NCI-H1048 (cell line): ENCODE data around the gene COMMD3.
A peak's percentile ranks its signal among the peaks of the same experiment; 100 is the strongest.

Experiments
- DNase-seq: peaks from one replicate; lab custom pipeline; 2025; lab: John Stamatoyannopoulos, UW

The COMMD3 gene

GRCh38 chr10:22319980-22320558 lies 3.9 kb downstream of the COMMD3 start:
- DNase-seq = no peak

- DNase-seq = peak; percentile 32
Observed at GRCh38 chr10:22320591-22321155, 4.5 kb downstream of the COMMD3 start, which contains the start of gene BMI1. BMI1 (plus strand) TSS chr10:22321099; CDS start chr10:22326450, 5,351 bp downstream.

DNA sequence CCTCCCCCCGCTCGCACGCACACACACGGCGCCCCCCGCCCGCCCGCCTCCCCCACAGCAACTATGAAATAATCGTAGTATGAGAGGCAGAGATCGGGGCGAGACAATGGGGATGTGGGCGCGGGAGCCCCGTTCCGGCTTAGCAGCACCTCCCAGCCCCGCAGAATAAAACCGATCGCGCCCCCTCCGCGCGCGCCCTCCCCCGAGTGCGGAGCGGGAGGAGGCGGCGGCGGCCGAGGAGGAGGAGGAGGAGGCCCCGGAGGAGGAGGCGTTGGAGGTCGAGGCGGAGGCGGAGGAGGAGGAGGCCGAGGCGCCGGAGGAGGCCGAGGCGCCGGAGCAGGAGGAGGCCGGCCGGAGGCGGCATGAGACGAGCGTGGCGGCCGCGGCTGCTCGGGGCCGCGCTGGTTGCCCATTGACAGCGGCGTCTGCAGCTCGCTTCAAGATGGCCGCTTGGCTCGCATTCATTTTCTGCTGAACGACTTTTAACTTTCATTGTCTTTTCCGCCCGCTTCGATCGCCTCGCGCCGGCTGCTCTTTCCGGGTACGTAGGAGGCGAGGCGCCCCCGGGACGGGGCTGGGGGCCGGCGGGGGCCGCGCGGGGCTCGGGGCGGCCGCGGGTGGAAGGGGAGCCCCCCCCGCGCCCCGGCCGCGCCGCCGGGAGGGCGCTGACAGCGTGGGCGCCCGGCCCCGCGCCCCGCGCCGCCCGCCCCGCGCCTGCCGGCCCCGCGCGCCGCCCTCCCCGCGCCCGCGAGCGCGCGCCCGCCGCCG lies 5.2 kb downstream of the COMMD3 start:
- peak; percentile 13 for DNase-seq

DNA sequence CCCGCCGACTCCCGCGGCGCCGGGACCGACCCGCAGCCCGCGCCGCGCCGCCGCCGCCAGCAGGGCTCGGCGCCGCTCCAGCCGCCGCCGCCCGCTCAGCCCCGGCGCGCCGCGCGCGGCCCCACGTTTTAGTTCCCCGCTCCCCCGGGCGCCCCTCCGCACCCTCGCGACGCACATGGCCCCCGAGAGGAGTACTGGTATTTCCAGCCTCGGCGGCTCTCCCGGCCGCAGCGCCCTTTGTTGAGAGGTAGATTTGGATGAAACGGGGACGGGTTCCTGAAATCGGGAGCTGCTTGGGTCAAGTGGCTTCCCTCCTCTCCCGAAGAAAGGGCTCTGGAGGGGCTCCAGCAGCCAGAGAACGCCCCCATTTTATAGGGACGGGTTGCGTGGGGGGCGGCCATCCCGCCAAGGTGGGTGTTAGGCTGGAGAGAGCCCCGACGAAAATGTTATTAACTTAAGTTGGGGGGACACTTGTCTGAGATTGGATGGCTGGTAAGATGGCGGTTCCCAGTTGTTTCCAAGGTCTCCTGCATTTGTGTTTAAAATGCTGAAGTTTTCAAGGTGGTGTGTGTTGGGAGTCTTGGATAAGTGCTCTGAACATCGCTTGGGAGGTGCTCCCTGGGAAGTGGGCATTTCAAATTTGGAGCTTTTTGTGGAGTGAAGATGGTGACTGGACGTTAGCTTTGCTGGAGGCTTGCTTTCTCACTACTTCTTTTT lies 5.9 kb downstream of the COMMD3 start:
- DNase-seq = no peak

DNA sequence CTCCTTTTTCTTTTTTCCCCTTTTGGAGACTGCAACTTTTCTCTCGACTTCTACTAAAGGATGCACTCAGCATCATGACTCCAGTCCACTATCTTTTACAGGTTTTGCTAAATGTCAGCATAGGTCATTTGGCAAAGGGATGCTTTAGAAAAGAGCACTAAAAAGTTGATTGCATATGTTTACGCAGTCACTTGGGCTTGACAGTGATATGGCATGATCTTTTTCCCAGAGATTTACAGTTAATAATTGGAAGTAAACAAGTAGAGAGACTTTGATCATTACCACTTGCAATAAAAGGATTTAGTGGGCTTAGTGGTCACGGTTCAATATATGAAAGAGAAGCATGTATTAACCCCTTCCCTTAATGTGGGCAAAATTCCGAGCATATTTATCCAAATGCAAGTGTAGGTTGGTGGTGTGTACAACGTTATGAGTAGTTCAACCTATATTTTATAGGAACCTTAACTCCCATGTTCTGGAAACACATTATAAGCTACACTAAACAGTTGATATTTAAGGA lies 6.5 kb downstream of the COMMD3 start:
- no peak for DNase-seq

GRCh38 chr10:22323538-22324305 lies 7.5 kb downstream of the COMMD3 start:
- DNase-seq = no peak

DNA sequence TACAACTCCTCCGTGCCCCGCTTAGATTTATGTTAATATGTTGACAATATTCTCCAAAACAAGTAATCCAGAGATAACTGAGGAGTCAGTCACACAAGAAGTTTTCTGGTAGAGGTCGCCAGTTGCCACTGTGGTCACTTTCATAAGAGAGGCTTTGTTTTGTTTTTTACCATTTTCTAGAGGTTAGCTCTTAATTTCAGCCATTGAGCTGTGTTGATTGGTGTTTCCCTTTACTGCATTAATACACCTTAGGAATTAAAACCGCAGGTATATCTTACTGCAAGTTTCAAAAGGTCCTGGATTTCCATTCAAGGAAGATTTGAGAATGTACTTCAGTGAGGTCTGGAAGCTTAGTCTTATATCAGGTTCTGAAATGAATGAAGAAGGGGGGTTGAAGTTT lies 8.2 kb downstream of the COMMD3 start:
- DNase-seq = no peak

GRCh38 chr10:22324893-22325271 lies 8.7 kb downstream of the COMMD3 start:
- no peak for DNase-seq

DNA sequence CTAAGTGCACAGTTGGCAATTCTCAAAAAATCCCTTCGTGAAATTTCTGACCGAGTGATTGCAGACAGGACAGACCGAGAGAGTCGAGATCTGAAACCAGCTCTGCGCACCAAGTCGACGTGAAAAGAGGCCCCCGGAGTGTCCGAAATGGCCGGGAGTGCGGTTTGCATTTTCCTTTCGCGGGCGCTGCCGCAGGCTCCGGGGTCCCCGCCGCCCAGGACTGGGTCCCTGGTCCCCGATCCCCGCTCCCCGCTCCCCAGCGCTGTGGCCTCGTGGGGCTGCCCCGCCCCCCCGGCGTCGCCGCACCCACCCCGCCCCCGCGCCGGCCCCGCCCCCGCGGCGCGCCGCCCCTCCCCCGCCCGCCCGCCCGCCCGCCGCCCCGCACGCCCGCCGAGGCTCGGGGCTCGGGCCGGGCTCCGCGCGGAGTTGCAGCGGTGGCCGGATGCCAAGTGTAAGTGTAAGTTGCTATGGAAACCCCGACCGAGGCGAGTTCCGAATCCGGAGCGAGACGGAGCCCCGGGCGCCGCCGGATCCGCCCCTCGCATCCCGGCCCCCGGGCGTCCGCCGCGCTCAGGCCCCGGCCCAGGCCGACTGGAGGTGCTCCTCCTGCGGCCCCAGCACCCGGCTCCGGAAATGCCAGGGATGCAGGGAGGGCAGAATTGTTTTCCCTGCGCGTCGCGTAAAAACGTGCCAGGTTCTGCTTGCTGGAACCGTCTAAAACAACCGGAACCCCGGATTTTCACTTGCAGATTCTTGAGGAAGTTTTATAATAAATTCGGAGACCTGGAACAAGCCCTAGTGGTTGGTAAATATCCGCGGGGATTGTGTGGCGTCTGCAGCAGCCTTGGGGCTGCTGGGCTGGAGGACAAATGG lies 9.3 kb downstream of the COMMD3 start:
- DNase-seq = peak; percentile 25

- DNase-seq = no peak
Observed at GRCh38 chr10:22326145-22326702, 10.0 kb downstream of the COMMD3 start.

GRCh38 chr10:22329150-22329549 lies 13.0 kb downstream of the COMMD3 start:
- no peak for DNase-seq

- no peak for DNase-seq
Observed at GRCh38 chr10:22332116-22332692, 16.0 kb downstream of the COMMD3 start.

DNA sequence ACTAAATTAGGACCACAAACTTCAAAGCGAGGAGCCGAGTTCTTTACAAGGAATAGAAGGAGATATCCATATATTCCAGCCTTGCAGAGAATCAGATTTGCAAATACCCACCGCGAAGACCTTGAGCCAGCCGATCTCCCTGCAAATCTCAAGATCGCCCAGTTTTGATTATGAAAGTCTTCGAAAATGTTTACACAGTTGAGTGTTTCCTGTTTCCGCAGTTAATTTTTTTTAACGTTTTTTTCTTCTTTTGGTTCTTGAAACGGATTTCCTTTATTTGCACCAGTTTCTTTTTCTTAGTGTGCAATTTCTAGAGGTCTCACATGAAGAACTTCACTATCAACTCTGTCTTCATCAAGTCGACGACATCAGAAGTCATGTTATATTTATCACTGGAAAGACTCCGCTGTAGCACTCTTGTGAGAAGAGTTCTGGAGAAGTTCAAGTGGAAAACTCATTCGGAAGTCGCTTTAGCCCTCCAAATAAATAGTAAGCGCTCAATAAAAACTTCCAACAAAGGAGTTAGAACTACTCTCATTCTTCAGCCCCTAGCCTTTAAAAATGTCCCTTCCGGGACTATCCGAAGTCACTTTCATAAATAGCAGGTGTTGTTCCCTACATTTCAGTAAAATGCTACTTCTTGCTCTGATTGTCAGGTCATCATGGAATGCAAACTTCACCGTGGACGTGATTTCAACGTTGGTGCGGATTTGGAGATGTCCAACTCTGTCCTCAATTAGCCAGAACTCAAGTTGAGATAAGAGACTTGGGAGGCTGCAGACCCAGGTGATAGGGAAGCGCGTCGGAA lies 17.2 kb downstream of the COMMD3 start:
- DNase-seq = no peak

- DNase-seq = no peak
Observed at GRCh38 chr10:22333975-22334282, 17.7 kb downstream of the COMMD3 start.

DNA sequence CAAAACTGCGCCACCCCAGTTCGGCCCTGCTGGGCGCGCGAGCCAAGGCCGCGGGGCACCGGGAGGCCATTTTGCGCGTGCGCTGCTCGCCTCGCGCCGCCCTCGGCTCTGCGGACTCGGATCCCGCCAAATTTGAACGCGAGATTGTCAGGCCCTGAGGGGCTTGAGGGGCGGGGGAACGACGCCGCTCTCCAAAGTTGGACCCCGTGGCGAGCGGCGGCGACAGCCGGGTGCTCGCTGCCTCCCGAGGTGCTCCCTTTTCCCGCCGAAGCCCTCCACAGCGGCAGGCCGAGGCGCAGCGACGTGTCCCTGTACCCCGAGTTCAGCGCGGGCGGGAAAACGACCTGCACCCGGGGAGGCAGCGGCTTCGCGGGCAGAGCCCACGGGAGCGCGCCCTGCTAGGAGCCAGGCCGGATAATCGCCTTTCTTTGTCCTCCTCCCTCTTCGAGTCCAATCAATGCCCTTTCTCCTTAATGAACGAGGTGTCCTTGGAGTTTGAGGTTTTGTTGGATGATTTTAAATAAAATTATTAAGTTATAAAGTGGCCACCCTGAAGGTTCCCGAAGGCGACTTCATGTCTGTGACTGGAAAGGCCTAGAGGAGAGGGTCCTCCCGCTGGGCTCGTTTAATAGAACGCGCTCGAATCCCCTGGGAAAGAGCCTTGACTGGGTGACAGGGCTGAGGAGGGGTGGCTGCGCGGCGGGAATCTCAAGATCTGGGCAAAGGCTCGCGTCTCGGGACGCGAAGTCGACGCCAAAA lies 18.4 kb downstream of the COMMD3 start:
- DNase-seq = no peak

DNA sequence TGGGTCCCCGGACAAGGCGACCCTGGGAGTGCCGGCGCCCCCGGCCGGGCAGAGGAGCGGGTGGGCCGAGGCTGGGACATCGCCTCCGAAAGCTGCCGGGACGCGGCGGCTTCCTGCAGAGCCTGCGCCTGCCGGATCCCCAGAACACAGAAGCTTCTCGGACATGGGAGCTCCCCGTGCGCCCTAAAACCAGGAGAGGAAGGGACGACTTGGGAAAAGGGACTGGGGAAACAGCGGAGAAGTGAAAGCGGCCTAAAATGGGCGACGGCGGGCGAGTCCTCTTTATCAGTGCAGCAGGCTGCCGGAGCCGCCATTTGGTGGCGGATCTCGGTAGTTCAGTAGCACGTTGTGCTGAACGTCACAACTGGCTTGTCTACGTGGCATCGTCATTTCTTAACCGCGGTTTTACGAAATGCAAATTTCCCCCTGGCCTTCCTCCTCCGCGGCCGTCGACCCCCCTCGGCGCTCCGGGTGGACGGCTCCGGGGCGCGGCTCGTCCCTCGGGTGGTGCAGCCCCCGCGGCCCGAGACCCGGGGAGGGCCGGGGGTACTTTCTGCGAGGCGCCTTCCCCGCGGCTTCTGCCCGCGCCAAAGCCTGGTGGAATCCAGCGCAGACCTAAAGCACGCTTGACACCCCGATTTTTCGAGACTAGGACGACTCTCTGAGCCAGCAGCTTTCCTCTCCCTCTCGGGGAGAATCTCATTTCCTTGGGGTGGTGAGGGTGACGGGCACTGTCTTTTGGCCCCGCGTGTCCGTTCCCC lies 19.2 kb downstream of the COMMD3 start:
- DNase-seq = no peak

DNA sequence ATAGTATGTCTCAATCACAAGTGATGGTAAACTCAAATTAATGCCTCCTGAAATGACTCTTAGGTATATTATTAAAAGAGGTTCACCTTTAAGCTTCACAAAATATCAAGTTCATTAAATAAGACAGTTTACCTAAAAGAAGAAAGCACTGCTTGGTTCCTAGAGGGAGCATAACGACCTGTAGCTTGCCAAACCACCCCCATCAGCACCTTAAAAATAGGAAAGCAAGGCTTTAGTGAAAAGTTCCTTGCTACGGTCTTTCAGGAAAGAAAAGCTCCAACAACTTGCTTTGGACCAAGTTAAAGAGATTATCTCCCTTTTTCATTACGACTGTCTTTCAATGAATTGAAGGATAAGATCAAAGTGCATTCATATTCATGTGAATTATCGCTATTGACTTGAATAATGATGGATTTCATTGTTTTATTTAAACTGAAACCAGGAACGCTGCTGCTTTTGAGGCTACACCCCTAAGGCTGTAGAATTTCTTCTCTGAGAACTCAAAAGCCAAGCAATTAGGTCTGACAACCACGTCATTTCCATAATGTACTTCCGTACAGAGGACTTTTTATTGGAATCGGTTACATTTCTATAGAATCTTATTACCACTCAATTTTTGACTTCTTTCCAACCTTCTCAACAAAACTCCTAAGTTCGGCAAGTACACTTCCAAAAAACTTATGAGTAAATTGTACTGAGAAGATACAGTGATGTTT lies 22.2 kb downstream of the COMMD3 start:
- no peak for DNase-seq
